MG63 (cell line): Measurements from ENCODE around the gene COX6B2. TPM values are rescaled to one million over a fixed set of nuclear protein-coding genes. Genes with fewer than 3 reads are reported as not detected.
A peak's percentile ranks its signal among the peaks of the same experiment; 100 is the strongest.

Experiments used
- DNase-seq: peaks from one replicate; pipeline ENCODE4 v3.0.0-alpha.2; 2020
- H3K27me3 ChIP-seq: fragments of 250-450 bp; sonication (Bioruptor Pico); 2 replicates; pipeline ENCODE4 v1.5.1; 2020; ENCODE audit warnings: mild to moderate bottlenecking, moderate library complexity
- H3K36me3 ChIP-seq: fragments of 250-450 bp; sonication (Bioruptor Pico); 2 replicates; pipeline ENCODE4 v1.5.1; 2020; ENCODE audit warnings: mild to moderate bottlenecking, moderate library complexity
- H3K4me3 ChIP-seq: fragments of 250-450 bp; sonication (Bioruptor Pico); 2 replicates; pipeline ENCODE4 v1.5.1; 2020; ENCODE audit warnings: mild to moderate bottlenecking, moderate library complexity
- H3K9me3 ChIP-seq: fragments of 250-450 bp; sonication (Bioruptor Pico); 2 replicates; pipeline ENCODE4 v1.5.1; 2020; ENCODE audit warnings: mild to moderate bottlenecking, moderate library complexity
- total RNA-seq: library from RNA; depleted of rRNA; stranded (reverse); fragments of >200 nt; shearing (Covaris generic); gene quantifications from 2 replicates; pipeline ENCODE4 v1.2.3, GENCODE V29; 2014; ENCODE audit warnings: low replicate concordance

COX6B2 gene
- total RNA-seq, 1 experiment from 2014 or later, result not detected

GRCh38 chr19:55384920-55385723, 30.6 kb upstream of the COX6B2 start:
- peak; percentile 96 for DNase-seq
- Histone ChIP-seq H3K27me3 (no peaks in the 10 kb centered on the region), H3K36me3 (peaks cover 43% of the 10 kb centered on the region), H3K9me3 (no peaks in the 10 kb centered on the region), H3K4me3 (peak overlapping the region; percentile 94)

GRCh38 chr19:55384131-55384919, 29.8 kb upstream of the COX6B2 start, which contains the start of gene TMEM238:
Gene TMEM238, minus strand, starts transcription at chr19:55384292. Its CDS starts 33 bp downstream, at chr19:55384259.
- H3K4me3 ChIP-seq, result peak within 1 kb of the TSS; percentile 94
- no peaks in the 10 kb centered on the region for H3K27me3 ChIP-seq
- peaks cover 35% of the 10 kb centered on the region for H3K36me3 ChIP-seq
- H3K9me3 ChIP-seq, result no peaks in the 10 kb centered on the region
- DNase-seq, result no peak

GRCh38 chr19:55383279-55384130, 29.0 kb upstream of the COX6B2 start:
- H3K9me3 ChIP-seq, result no peaks in the 10 kb centered on the region
- peaks cover 26% of the 10 kb centered on the region for H3K36me3 ChIP-seq
- H3K27me3 ChIP-seq, result no peaks in the 10 kb centered on the region
- DNase-seq, result peak; percentile 72
- H3K4me3 ChIP-seq, result peak overlapping the region; percentile 94

- H3K36me3 ChIP-seq, result peaks cover 17% of the 10 kb centered on the region
- DNase-seq, result no peak
- H3K4me3 ChIP-seq, result no peak overlapping the region
- no peaks in the 10 kb centered on the region for H3K27me3 ChIP-seq
- H3K9me3 ChIP-seq, result no peaks in the 10 kb centered on the region
These were observed 28.1 kb upstream of the COX6B2 start for GRCh38 chr19:55382522-55383054.

- Histone ChIP-seq H3K4me3 (no peak overlapping the region), H3K36me3 (peaks cover 12% of the 10 kb centered on the region), H3K9me3 (no peaks in the 10 kb centered on the region), H3K27me3 (no peaks in the 10 kb centered on the region)
- no peak for DNase-seq
These were observed 27.5 kb upstream of the COX6B2 start for GRCh38 chr19:55382013-55382412.

- no peak overlapping the region for H3K4me3 ChIP-seq
- H3K9me3 ChIP-seq, result no peaks in the 10 kb centered on the region
- H3K27me3 ChIP-seq, result no peaks in the 10 kb centered on the region
- H3K36me3 ChIP-seq, result no peaks in the 10 kb centered on the region; the same call in 1 of the 2 replicates
- DNase-seq, result no peak
These were observed 24.7 kb upstream of the COX6B2 start for GRCh38 chr19:55379174-55379573.

GRCh38 chr19:55377356-55378131, 23.0 kb upstream of the COX6B2 start:
- Histone ChIP-seq H3K9me3 (no peaks in the 10 kb centered on the region), H3K4me3 (no peak overlapping the region), H3K36me3 (no peaks in the 10 kb centered on the region; the same call in 1 of the 2 replicates), H3K27me3 (no peaks in the 10 kb centered on the region)
- DNase-seq, result no peak

GRCh38 chr19:55376241-55376933, 21.9 kb upstream of the COX6B2 start, which contains the start of gene TMEM190:
Gene TMEM190, plus strand, starts transcription at chr19:55376826. Its CDS starts 28 bp downstream, at chr19:55376854.
- Histone ChIP-seq H3K27me3 (no peaks in the 10 kb centered on the region; the same call in 1 of the 2 replicates), H3K9me3 (no peaks in the 10 kb centered on the region), H3K36me3 (no peaks in the 10 kb centered on the region), H3K4me3 (no peak within 1 kb of the TSS)
- DNase-seq, result no peak

GRCh38 chr19:55373993-55374757, 19.7 kb upstream of the COX6B2 start:
- H3K4me3 ChIP-seq, result no peak overlapping the region
- no peak for DNase-seq
- H3K27me3 ChIP-seq, result peaks cover 11% of the 10 kb centered on the region
- H3K9me3 ChIP-seq, result no peaks in the 10 kb centered on the region
- H3K36me3 ChIP-seq, result no peaks in the 10 kb centered on the region

GRCh38 chr19:55373306-55373992, 18.9 kb upstream of the COX6B2 start:
- Histone ChIP-seq H3K9me3 (no peaks in the 10 kb centered on the region), H3K36me3 (no peaks in the 10 kb centered on the region)
- DNase-seq, result no peak

GRCh38 chr19:55372316-55373081, 18.0 kb upstream of the COX6B2 start:
- H3K27me3 ChIP-seq, result peaks cover 11% of the 10 kb centered on the region
- DNase-seq, result no peak

More at GRCh38 chr19:55373306-55373992, 18.9 kb upstream of the COX6B2 start:
- peaks cover 11% of the 10 kb centered on the region for H3K27me3 ChIP-seq
- H3K4me3 ChIP-seq, result no peak overlapping the region

GRCh38 chr19:55370305-55370988, 15.9 kb upstream of the COX6B2 start, which contains the start of gene IL11:
Gene IL11, minus strand, starts transcription at chr19:55370463. Its CDS starts 153 bp downstream, at chr19:55370310.
- Histone ChIP-seq H3K27me3 (peaks cover 11% of the 10 kb centered on the region), H3K36me3 (no peaks in the 10 kb centered on the region), H3K4me3 (peak within 1 kb of the TSS; percentile 29), H3K9me3 (no peaks in the 10 kb centered on the region)
- DNase-seq, result peak; percentile 39

More at GRCh38 chr19:55372316-55373081, 18.0 kb upstream of the COX6B2 start:
- Histone ChIP-seq H3K9me3 (no peaks in the 10 kb centered on the region), H3K4me3 (no peak overlapping the region), H3K36me3 (no peaks in the 10 kb centered on the region)
